Muscle of arm (tissue), 12 donors: ENCODE measurements around the gene NRL. TPM values are rescaled to one million over a fixed set of nuclear protein-coding genes. Genes with fewer than 3 reads are reported as not detected.
"Not testable (repeated sequence)": the region's sequence is repeated elsewhere in the genome, so short reads cannot be mapped to it uniquely, and the experiment has no call there.

ENCODE experiments used
- DNase-seq: peaks from one replicate; pipeline ENCODE4 v3.0.0-alpha.2; 2013
- polyA plus RNA-seq, 12 donors: library from polyadenylated mRNA; unstranded; fragments of 120-200 nt; gene quantifications; one replicate each; pipeline ENCODE4 v1.2.1, GENCODE V29; 2013; ENCODE audit not compliant: insufficient read length in 12 of 12

NRL gene
- polyA plus RNA-seq, 12 donors = 0.82 to 1.9 (median 1.4) TPM; not detected in 2

DNA sequence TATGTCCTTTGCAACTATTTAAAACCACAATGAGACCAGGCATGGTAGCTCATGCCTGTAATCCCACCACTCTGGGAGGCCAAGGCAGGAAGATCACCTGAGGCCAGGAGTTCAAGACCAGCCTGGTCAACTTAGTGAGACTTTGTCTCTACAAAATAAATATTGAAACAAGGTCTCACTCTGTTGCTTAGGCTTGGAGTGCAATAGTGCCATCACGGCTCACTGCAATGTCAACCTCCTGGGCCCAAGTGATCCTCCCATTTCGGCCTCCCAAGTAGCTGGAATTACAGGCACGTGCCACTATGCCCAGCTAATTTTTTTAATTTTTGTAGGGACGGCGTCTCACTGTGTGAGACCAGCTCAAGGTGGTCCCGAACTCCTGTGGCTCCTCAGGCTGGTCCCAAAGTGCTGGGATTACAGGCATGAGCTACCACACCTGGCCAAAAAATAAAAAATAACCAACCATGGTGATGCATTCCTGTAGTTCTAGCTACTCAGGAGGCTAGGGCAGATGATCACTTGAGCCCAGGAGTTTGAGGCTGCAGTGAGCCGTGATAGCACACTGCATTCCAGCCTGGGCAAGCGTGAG lies 14.8 kb upstream of the NRL start:
- DNase-seq = no peak

DNA sequence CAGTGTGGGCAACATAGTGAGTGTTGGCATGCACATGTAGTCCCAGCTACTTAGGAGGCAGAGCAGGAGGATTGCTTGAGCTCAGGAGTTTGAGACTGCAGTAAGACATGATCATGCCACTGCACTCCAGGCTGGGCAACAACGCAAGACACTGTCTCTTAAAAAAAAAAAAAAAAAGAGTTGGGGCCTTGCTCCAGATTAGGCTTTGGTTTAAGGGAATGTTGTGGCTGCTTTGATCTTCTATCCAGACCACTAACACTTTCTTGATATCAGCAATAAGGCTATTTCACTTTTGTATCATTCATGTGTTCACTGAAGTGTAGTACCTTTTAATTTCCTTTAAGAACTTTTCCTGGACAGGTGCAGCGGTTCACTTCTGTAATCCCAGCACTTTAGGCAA lies 12.9 kb upstream of the NRL start:
- no peak for DNase-seq

DNA sequence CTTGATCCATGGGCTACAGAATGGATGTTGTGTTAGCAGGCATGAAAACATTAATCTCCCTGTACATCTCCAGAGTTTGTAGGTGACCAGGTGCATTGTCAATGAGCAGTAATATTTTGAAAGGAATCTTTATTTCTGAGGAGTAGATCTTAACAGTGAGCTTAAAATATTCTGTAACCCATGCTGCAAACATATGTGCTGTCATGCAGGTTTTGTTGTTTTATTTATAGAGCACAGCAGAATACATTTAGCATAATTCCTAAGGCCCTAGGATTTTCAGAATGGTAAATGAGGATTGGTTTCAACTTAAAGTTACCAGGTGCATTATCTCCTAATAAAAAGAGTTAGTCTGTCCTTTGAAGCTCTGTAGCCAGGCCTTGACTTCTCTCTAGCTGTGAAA lies 12.2 kb upstream of the NRL start:
- no peak for DNase-seq

DNA sequence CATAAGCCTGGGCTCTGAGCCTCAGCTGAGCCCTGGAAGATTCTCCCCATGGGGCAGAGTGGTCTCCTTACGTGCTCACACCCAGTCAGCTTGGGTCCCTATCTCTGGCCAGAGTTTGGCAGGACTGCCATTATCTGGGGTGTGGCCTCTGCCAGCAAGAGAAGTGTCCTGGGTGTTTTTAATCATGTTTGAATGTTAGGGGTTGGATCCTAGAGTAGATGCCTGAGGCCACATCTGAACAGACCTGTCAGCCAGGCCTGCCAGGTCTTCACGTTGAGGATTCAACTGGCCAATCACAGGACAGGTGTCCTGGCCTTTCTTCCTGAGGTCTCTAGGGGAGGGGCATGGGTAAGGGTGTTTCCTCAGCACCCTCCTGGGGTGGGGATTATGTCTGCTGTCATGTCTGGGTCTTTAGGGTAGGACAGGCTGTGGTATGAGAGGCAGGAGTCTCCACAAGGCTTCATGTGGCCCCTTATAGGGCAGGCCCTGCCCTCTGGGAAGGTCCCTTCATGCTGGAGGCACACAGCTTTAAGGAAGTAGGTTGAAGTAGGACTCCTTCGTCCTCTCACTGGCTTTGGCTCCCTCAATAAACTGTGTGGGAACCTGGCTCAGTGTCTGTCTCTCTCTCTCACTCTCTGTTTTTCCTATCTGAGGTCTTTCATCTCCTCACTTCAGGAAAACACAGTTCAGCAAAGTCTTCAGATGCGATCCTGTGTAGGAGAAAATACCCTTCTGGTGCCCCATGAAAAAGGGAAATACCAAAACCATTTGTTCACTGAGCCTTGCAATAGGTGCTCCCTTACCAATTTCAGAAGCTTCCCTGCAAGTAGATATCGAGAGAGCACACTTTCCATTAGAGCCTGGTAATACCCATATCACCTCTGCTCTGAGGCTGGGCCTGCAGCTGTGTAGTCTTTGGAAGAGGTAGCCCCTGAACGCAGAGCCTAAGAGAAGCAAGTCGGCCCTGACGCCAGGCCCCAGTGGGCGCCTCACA lies 9.0 kb upstream of the NRL start:
- no peak for DNase-seq

DNA sequence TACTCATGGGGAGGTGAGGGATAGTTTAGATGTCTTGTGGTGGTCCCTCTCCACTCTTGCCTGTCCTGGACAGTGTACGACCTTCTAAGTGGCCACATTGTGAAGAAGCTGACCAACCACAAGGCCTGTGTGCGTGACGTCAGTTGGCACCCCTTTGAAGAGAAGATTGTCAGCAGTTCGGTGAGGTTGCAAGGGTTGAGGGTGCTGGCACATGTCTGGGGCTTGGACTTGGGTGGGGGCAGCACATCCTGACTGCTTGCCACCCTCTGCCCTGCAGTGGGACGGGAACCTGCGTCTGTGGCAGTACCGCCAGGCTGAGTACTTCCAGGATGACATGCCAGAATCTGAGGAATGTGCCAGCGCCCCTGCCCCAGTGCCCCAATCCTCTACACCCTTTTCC lies 8.1 kb upstream of the NRL start:
- no peak for DNase-seq

DNA sequence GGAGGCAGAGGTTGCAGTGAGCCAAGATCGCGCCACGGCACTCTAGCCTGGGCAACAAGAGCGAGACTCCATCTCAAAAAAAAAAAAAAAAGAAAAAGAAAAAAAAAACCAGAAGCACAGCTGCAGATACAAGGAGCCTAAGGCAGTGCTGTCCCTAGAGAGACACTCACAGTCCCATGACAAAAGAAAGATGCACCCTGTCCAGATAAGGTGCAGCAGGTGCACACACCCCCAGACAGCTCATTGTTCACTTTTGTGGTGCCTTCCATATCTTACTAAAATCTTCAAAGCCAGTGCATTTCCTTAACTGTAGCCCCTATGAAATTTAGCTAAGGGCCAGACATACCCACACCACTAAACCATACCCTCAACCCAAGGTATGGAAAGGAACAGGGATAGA lies 7.7 kb upstream of the NRL start:
- DNase-seq = no peak

DNA sequence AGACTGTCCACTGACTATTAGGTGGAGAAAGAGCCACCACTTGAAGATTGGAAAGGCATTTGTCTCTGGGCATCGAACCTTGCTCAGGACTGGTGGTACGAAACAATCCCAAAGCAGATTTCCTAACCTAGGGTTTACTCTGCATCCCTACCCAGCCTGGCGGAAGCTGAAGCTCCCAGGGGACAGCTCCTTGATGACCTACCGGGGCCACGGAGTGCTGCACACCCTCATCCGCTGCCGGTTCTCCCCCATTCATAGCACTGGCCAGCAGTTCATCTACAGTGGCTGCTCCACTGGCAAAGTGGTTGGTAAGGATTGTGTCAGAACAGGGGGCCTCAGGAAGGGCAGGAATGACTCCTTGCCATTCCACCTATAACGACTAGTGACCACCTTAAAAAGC lies 6.5 kb upstream of the NRL start:
- no peak for DNase-seq

DNA sequence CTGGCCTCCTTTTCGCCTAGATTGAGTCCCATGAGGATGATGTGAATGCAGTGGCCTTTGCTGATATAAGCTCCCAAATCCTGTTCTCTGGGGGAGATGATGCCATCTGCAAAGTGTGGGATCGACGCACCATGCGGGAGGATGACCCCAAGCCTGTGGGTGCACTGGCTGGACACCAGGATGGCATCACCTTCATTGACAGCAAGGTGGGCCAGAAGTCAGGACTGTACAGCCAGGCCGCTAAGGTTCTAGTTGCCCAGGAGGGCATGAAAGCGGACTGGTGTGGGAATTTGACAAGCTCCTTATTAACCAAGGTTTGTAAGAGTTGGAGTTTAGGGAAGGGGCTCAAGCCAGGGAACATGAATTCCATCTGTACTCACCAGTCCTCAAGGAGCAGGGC lies 4.9 kb upstream of the NRL start:
- no peak for DNase-seq

DNA sequence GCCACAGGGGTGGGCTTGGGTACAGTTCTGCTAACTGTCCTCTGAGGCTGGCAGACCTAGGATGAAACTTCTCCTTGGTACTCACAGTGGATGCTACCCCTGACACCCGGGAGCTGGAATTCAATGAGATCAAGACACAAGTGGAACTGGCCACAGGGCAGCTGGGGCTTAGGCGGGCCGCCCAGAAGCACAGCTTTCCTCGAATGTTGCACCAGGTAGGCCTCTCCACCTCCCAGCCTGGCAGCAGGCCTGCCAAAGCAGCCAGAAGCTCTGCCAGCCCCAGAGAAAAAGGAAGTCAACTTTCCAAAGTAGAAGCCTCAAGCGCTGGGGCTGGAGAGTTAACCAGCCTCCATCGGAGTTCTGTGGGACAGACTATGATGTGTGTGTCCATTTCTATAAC lies 2.4 kb upstream of the NRL start:
- DNase-seq = no peak

DNA sequence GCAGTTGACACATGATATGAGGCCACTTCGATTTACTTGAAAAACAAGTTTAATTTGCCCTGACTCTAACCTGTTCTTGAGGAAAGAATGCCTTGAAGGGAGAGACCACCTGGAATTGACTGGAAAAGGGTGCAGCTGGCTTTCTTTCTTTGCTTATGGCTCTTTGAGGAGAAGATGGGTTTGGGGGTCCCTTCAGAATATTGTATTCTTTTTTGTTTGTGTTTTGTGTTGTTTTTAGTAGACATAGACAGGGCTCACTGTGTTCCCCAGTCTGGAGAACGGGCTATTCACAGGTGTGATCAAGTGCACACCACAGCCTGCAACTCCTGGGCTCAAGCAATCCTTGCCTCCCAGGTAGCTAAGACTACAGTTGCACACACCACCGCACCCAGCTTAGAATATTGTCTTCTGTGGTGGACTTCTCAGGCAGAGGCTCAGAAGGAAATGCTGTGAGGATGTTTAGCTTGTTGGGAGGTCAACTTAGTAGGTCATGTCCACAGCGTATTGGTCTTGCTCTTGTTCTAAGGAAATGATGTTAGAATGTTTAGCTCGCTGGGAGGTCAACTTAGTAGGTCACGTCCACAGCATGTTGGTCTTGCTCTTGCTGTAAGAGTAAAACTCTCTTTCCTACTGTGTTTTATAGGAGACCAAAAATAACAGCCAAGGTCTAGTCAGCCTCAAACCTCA lies 1.5 kb upstream of the NRL start:
- DNase-seq = no peak

DNA sequence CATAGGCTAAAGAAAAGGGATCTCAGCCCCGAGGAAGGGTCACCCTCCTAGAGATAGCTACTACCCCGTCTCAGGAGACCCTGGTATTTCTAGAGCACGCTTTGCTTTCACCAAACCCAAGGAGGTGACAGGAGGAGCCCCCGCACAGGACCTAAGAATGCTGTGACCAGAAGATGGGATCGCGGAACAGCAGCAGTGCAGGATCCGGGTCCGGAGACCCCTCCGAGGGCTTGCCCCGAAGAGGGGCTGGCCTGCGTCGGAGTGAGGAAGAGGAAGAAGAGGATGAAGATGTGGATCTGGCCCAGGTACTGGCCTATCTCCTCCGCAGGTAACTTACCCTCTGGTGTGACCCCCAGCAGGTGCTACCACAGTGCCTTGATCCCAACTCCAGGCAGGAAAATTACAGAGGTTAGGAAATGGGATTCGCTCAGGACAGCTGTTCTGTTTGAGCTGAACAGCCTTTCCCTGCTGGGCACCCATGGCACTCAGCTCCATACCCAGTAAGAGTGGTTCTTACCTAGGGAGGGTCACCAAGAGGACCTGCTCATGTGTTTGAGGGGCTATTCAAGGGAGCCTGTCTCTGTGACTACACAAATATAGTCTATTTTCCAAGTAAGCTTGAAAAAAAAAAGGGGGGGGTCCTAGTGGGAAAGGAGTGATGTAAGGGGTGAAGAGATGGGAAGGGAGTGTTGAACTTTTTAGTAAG lies 826 bp upstream of the NRL start:
- DNase-seq = no peak

DNA sequence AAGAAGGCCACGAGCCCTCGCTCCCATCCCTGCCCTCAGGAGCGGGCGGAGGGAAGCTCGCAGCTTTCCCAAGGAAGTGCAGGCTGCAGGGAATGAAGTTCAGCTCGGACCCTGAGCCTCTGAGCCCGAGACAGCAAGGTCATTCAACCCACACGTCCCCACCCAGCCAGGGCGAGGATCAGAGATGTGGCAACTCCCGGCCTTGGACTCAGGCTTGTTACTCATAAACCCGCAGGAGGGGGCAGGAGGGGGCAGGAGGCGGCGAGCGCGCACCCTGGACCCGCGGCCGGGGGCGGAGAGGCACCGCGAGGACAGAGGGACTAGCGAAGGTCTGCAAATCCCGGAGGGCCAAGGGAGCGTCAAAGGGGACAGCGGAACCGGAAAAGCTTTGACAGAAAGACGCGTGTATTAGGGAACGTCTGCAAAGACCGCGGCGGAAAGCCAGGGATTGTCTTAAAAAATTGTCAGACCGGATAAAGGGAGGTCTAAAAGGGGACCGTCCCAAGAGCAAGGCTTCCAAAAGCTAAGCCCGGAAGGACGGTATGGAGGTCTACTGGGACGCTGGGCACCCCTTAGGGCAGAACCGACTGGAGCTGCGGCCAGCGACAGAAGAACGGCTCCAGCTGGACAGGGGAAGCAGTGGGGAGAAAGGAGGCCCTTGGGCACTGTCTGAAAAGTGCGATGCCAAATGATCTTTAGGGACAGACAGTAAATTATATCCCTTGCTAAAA lies 783 bp downstream of the NRL start:
- peak; percentile 88 for DNase-seq

DNA sequence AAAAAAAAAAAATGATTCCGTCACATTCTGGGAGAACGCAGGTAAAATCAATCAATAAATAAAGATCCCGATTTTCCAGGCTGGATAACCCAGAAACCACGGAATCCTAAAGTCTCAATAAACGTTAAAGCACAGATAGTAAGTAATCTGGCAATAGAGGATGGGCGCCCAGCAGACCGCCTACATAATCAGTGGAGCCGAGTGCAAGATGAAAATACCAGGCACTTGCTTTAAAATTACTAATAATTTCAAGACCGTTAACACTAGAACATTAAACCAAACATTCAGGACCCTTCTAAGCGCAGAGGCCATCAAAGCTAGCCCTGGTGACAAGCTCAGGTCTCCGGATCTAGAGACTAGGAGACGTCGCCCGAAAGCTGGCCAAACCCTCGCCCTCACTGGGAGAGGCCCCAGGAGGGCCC lies 1.4 kb downstream of the NRL start:
- DNase-seq = no peak

DNA sequence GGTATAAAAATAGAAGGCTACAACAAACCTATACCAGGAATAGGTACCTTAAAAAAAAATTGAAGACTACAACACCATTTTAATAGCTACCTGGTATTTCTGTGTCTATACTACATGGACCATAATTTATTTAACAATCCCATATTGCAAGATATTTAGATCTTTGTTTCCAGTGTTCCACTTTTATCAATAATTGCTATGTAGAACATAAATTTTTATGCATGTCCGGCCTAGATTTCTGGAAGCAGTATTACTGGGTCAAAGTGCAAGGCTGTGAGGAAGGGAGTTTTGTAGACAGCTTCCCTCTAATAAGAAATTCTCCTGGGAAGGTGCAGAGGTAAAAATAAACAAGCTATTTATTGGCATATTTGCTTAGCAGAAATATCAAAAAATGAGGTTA lies 4.2 kb downstream of the NRL start:
- DNase-seq = no peak

DNA sequence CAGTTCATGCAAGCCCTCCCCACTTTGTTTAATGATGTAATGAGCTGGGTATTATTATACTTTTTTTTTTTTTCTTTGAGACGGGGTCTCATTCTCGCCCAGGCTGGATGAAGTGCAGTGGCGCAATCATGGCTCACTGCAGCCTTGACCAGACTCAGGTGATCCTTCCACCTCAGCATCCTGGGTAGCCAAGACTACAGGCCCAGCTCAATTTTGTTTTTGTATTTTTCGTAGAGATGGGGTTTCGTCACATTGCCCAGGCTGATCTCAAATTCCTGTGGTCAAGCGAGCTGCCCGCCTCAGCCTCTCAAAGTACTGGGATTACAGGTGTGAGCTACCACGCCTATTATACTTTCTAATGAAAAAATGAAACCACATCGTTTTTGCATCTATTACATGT lies 4.7 kb downstream of the NRL start:
- no peak for DNase-seq

DNA sequence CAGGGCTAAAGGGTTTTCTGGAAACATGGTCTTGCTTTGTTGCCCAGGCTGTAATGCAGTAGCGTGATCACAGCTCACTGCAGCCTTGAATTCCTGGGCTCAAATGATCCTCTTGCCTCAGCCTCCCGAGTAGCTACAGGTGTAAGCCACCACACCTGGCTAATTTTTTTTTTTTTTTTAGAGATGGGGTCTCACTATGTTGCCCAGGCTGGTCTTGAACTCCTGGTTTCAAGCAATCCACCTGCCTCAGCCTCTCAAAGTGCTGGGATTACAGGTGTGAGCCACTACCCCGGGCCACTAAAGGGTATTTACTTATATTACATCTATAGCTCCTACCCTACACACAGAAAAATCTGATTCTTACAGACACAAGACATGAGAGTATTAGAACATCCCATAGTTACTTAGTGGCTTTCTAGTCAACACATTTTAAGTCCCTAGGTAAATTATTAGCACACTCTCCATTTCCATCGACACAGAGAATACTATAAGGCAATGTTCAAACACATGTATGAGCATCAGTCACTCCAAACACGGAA lies 6.3 kb downstream of the NRL start:
- no peak for DNase-seq

DNA sequence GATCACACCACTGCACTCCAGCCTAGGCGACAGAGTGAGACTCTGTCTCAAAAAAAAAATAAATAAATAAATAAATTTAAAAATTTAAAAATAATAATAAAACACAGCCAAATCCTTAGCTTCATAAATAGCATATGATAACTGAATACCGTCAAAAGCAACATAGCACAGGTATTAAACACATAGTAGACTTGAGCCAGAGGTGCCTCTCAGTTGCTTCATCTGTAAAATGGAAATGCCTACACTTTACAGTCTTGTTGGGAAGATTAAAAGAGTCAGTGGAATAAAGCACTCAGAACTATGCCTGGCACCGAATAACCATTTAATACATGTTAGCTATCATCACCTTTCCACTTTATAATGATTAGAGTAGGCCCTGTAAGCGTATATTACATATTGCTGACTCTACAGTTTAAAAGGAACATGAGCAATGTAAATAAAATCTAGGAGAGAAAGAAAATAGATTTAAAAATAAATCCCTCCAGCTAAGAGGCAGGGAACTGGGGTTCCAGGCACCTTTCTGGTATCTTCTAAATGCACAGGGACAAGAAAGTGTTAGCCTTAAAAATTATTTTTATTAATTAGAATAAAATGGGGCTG lies 8.0 kb downstream of the NRL start:
- DNase-seq = no peak

DNA sequence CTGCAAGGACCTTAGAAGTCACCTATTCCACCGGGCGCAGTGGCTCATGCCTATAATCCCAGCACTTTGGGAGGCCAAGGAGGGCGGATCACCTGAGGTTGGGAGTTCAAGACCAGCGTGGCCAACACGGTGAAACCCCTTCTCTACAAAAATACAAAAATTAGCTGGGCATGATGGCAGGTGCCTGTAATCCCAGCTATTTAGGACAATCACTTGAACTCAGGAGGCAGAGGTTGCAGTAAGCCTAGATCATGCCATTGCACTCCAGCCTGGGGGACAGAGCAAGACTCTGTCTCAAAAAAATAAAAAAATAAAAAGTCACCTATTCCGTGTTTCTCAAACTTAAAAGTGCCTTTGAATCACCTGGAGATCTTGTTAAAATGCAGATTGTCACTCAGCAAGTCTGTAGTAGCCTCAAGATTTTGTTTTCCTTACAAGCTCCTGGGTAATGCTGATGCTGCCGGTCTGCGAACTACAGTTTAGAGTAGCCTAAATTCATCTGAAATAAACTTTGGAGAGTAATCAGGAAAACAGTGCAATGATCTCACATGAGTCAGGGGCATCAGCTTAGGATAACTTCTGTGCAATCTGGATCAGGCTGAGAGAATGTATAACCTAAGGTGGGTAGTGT lies 9.0 kb downstream of the NRL start:
- DNase-seq = not testable (repeated sequence)

DNA sequence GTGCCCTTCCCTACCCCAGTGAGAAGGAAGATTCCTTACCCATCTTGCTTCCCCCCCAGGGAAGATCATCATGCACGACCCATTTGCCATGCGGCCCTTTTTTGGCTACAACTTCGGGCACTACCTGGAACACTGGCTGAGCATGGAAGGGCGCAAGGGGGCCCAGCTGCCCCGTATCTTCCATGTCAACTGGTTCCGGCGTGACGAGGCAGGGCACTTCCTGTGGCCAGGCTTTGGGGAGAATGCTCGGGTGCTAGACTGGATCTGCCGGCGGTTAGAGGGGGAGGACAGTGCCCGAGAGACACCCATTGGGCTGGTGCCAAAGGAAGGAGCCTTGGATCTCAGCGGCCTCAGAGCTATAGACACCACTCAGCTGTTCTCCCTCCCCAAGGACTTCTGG lies 11.3 kb downstream of the NRL start:
- no peak for DNase-seq

DNA sequence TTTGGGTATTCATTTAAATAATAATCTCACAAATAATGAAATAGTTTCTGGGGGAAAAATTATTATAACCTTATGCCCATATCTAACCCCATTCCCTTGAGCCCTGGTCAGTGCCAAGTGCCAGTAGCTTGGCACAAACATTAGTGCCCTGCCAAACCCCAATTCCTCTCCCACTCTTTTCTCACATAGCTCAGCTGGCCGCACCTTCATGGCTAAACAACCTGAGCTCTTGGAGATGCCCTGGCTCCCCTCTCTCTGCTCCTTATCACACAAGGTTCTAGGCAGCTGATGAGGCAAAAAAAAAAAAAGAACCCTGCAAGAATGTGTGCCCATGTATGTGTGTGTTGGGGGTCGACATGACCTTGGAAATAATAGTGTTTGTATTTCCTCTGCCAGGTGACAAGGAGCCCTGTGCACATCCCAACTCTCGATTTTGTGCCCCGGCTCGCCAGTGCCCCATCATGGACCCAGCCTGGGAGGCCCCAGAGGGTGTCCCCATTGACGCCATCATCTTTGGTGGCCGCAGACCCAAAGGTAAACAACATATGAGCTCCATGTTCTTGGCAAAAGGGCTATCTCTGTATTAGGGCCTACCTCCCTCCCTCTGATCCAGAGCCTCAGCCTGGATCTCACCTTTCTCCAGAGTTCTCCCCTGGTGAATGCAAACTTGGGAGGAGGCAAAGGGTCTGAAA lies 12.2 kb downstream of the NRL start:
- no peak for DNase-seq
